PC-3 (cell line): Measurements from ENCODE around the gene CXorf49B.

Experiments
- EZH2 ChIP-seq: fragments of 300-600 bp; sonication (generic); IDR thresholded peaks from one replicate; pipeline ENCODE4 v1.6.1; 2017; ENCODE audit warnings: antibody characterized with exemption, mild to moderate bottlenecking, low read length; ENCODE audit not compliant: unreplicated experiment
- EZH2phosphoT487 ChIP-seq: fragments of 300-600 bp; sonication (generic); IDR thresholded peaks from 2 replicates; pipeline ENCODE4 v1.6.1; 2018; ENCODE audit warnings: mild to moderate bottlenecking, antibody characterized with exemption, low read length, borderline replicate concordance
- TF ChIP-seq, protein P1 (sequence below): fragments of 300-600 bp; sonication (generic); conservative IDR thresholded peaks from 2 replicates; pipeline ENCODE4 v1.5.1; 2017; ENCODE audit warnings: antibody characterized with exemption, low read depth, mild to moderate bottlenecking, low read length

DNA sequence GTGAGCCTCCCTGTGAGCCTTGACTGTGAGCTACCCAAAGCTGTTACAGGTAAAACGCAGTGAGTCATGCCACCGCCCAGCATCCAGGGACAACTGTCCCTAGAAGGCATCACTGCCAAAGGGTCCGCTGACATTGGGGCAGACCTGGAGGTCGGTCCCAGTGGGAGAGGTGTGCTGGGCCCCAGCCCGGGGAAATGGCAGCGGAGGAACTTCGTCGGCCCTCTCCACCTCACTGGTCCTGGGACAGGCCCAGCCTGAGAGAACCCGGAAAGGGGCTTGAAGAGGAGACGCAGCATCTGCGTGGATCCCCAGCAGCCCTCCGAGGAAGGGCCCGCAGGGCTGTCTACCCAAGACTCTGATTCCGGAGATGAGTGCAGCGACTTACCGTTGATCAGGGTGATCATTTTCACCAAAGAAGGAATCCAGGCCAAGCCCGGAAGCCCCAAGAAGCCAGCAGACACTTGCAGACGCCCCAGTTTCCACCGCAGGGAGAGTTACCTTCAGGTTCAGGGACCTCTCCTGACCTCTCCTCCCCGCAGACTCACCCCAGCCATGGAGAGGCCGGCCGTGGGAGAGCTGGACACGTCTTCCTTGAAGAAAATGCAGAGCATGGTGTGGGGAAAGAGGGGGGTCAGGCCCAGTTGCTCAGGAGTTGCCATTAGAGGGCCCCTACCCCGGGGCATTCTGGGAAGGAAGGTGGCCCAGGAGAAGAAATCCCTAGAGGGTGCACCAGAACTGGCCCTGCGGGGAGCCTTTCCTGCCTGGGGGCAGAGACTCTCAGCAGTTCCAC, 51.2 kb downstream of the CXorf49B start:
- TF ChIP-seq, protein P1, sequence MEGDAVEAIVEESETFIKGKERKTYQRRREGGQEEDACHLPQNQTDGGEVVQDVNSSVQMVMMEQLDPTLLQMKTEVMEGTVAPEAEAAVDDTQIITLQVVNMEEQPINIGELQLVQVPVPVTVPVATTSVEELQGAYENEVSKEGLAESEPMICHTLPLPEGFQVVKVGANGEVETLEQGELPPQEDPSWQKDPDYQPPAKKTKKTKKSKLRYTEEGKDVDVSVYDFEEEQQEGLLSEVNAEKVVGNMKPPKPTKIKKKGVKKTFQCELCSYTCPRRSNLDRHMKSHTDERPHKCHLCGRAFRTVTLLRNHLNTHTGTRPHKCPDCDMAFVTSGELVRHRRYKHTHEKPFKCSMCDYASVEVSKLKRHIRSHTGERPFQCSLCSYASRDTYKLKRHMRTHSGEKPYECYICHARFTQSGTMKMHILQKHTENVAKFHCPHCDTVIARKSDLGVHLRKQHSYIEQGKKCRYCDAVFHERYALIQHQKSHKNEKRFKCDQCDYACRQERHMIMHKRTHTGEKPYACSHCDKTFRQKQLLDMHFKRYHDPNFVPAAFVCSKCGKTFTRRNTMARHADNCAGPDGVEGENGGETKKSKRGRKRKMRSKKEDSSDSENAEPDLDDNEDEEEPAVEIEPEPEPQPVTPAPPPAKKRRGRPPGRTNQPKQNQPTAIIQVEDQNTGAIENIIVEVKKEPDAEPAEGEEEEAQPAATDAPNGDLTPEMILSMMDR, result no peak
- TF ChIP-seq EZH2, result no peak
- no peak for TF ChIP-seq EZH2phosphoT487
